Body of pancreas (tissue), 4 donors: ENCODE results near the gene MMS22L.

Experiments
- CTCF ChIP-seq, 7 experiments: fragments of 450-650 bp in 4 of 7; fragments of 200-600 bp in 3 of 7; sonication (generic) in 3 of 7; IDR thresholded peaks; one replicate each; pipeline ENCODE4 v1.5.1; 2016 to 2019; ENCODE audit warnings: antibody characterized with exemption in 7 of 7
- POLR2A ChIP-seq, 3 donors: fragments of 450-650 bp; IDR thresholded peaks; one replicate each; pipeline ENCODE4 v1.6.1; 2016; ENCODE audit warnings: antibody characterized with exemption in 3 of 3, mild to moderate bottlenecking in 2 of 3

GRCh38 chr6:97240222-97240621, 42.8 kb downstream of the MMS22L start:
- TF ChIP-seq CTCF (IDR thresholded peaks at IDR 0.05) (no peak), POLR2A (IDR thresholded peaks at IDR 0.05) (no peak)
